Measurements from ENCODE around the gene SCFD2.

The SCFD2 gene

DNA sequence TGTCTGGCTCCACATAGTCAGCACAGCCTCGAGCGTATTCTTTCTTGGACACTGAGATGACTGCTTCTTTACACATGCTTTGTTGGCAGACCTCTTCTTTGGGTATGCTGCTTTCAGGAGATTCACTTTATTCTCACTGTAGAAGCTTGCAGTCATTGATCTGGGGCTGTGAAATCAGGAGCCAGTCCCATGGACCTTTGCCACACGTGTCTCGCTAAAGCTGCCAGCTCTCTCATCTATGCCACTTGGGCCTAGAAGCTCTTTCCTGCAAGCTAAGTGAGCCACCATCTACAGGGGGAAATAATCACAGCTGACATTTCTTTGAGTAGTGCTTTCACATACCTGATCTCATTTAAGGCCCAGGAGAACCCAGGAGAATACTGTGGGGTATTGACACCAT is 498.7 kb downstream of the SCFD2 start:
- no peak for DNase-seq

DNA sequence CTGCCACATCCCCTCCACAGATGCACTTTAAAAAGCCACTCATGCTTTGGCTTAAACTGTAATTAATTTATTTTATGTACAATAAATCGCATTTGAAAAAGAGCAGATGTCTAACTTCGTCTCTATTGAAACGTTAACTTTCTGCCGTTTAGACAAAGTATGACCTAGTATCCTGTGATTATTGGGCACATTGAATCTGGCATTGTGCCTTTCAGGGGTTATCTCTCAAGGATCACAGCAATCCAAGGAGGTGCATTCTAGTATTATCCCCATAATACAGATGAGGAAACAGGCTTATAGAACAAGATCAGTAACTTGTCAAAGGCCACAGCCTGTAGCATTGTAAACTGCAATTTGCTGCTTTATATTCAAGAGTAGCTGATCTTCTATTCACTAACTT is 499.1 kb downstream of the SCFD2 start:
- no peak for DNase-seq

DNA sequence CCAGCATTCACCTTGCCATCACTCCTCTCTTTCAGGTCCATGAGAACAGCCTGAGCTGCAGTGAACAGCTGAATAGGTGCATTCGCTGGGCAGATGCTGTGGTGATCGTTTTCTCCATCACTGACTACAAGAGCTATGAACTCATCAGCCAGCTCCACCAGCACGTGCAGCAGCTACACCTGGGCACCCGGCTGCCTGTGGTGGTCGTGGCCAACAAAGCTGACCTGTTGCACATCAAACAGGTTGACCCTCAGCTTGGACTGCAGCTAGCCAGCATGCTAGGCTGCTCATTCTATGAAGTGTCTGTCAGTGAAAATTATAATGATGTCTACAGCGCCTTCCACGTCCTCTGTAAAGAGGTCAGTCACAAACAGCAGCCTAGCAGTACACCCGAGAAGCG is 500.6 kb downstream of the SCFD2 start:
- DNase-seq = no peak

DNA sequence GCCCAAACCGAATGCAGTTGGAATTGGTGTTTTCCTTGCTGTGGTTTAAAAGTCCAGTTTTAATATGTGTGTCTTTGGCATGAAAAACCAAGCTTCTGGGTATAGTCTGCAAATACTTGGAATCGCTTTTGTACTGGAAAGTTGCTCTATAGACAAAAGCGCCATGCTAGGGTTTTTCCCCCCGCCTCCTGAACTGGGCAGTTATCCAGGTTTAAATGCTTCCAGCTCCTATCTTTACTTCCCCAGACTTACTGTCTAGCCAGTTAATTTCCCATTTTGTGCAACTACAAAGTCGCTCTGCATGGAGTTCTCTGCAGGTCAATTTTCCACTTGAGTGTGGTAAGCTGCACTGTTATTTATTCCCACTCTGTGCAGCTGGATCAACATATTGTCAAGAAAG is 501.1 kb downstream of the SCFD2 start:
- peak; percentile 75 for DNase-seq

DNA sequence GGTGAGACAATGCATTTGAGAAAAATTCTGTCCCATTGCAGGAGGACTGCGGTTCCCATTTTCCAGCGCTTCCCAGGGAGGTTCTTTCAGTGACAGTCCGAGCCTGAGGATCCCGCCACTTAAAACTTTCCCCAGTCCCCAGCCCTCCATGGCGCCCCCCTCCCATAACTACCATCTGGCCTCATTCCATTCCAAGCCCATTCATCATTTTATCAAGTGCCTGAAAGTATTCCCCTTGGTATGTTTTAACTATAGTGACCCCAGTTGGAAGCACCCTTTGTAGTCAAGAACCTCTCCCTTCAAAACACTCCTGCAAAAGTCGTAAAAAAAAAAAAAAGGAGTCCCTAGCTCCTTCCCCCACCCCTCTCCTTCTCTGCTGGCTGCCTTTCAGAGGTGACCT is 502.5 kb downstream of the SCFD2 start:
- DNase-seq = no peak

DNA sequence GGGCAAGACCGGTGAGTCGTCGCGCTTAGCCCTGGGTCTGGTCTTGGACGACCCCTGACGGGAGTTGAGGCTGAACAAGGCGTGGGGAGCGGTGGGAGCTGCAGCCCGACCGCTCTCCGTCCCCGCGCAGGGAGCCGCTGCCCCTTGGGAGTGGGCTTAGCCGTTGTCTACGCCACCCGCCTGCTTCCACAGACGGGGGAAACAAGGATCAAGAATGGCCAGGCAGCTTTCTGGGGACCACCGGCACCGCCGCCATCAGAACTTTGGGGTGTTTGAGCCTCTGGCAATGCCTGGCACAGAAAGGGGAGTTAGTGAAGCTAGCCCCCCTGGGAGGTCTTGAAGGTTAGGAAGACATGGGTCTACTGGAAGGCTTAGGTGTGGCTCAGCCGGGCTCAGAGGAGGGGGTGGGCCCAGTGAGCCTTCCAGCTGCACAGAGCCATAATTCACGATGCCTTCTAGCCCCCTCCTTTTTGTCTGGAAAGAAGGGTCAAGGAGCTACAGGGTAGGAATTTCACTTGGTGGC is 503.2 kb downstream of the SCFD2 start:
- DNase-seq = no peak

DNA sequence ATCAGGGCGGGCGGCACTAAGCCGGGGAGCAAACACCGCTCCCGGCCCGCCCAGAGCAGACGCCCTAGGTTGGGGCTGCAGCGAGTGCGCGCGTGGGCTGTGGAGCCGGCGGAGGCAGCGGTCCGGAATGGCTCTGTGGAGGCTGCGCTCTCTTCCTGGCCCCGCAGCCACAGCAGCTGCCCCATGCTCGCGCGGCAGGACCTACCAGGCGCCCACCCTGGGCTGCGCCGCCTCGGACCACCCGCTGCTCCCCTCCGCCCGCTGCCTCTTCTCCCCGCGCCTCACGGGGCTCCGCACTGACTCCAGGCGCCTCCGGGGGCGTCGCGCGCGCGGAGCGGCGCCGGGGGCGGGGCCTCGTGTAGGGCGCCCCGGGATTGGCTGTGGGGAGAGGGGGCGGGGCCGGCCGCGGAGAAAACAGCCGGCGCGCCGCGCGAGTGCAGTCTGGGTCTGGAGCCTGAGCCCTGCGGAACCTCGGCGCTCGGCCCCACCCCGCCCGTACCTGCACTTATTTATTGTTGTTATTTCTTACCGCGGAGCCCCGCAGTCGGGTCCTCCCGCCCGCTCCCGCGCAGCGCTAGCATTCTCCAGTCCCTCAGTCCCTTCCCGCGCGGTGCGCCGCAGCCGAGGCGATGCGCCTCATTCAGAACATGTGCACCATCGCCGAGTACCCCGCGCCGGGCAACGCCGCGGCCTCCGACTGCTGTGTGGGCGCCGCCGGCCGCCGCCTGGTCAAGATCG is 503.8 kb downstream of the SCFD2 start, which contains the start of gene RASL11B:
TSS of gene RASL11B (plus strand) at position 439 of the 738 bp plus-strand sequence. CDS start at position 630, 191 bp downstream.
- DNase-seq = peak; percentile 54

DNA sequence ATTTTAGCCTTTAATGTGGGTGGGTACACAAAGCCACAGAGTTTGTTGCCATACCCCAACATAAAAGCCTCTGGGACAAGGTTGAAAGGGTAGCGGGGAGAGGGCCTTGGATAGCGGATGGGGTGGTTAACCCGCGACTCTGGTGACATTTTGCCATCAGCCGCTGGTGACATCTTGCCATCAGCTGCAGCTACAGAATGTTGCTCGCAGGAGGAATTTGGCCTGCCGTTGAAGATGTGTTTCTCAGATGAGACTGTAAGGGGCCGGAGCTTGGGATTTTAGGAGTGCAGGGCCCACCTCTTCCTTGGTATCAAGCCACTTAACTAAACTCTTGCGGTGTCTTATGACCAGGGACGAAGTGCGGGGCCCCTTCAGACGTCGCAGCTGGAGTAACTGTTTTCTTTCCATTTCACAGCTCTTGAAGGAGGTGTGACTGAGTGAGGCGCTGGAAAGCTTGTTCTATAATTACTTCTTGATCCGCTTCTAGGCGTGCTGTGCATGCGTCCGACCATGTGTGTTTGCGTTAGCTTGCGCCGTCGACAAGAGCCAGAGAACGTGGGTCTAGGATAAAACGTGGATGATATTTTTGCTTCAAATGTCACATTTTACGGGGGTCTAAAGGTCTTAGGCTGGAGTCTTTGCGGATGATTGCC is 504.6 kb downstream of the SCFD2 start:
- no peak for DNase-seq

DNA sequence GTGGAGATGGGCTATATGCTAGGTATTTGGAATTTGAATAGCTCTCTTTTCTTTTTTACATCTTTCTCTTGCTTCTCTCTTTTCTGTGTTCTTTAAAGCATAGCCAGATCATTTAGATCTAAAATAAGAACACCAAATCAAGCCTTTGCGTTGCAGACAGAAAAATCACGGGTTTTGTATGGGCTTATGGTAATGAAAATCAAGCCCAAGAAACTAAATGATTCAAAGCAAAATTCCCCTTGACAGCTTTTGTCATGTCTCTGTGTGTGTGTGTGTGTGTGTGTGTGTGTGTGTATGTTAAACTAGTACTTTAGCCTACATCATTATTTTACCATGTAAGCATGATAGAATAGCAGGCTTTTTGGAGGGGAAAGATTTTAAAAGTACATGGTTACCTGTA is 505.5 kb downstream of the SCFD2 start:
- no peak for DNase-seq

DNA sequence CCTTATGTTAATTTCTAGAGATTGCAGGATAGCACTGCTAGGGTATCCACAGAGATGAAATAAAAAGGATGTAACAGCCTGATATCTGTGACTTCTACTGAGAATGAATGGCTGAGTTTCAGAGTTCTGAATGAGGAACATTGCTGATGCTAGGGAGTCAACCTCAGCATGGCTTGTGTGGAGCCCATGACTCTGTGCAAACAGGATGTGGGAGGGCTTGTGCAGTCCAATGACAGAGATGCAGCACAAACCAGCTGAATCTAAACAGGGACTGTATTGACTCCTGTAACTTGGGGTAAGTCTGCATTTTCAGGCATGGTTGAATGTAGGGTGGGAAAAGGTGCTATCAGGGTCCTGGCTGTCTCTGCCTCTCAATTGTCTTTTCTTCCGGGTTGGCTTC is 509.1 kb downstream of the SCFD2 start:
- DNase-seq = no peak

DNA sequence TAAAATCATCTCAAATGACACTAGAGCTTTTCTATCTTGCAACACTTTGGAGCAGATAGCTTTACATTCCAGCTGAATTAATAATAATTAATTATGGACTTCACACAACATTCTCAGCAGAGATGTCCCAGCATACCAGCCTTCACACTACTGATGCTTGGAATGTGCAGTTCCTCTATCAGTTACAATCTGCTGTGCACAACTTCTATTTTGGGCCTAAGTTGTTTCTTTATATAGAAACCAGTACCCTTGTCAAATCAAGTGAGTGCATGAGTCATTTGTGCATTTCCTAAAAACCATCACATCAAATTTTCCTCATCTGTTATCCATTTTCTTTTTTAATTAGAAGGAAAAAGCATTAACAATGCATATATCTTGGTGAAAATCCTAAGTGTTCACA is 512.5 kb downstream of the SCFD2 start:
- DNase-seq = no peak

DNA sequence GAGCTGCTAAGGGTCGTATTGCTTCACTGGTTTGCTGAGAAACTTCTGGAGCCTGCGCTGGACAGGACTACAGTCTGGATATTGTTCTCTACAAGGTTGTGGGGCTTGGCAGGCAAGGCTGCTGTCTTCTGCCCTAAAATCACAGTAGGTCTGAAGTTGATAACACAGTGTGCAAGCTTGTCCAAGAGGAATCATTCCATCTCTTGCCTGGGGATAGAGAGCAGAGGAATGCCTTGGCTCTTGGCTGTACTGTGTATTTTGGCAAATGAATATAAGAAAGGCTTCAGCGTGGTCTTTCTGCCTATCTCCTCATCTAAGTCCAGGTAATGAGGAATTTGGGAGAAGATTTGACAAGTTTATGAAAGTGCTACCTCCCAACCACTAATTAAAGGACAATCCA is 513.1 kb downstream of the SCFD2 start:
- no peak for DNase-seq

DNA sequence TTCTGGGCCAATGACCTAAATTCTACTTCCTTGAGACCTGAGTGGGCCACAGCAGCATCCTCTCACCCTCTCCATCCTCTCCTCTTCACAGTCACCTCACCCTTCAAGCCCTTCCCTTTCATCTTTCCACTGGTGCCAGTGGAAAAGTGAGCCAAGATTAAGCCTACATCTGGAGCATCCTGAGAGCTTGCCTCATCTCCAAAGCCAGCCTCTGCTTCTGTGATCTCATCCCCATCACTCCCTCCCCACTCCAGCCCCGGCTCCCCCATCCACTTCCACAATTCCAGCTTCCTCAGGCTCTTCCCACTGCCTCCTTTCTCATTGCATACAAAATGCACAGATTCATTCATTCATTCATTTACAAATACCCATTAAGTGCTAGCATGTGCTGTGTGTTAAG is 513.8 kb downstream of the SCFD2 start:
- no peak for DNase-seq

DNA sequence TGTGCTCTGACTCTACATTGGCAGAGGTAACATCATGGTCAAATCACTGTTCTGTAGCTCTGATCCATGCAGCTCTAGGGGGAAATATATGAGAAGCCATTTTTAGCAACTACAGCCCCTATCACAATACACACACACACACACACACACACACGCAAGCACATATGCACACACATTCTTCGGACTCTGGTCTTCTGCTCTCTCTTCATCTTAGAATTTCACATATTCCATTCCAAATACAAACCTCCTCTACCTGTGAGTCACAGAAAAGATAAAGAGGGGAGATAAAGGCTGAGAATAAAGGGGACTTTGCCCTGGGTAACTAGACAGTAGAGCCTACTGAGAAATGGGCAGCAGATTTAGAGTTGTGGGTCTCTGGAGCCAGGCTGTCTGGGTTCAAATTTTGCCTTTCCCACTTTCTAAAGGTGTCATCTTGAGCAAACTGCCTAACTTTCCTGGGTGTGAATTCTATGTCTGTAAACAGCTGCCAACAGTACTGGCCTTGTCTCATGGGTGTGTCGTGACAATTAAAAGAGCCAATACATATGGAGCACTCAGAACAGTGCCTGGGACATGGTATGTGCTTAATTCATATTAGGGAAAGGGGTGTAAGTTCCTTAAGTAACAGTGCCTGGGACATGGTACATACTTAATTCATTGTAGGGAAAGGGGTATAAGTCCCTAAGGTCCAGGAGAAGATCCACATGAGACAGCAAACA is 515.3 kb downstream of the SCFD2 start:
- DNase-seq = no peak

DNA sequence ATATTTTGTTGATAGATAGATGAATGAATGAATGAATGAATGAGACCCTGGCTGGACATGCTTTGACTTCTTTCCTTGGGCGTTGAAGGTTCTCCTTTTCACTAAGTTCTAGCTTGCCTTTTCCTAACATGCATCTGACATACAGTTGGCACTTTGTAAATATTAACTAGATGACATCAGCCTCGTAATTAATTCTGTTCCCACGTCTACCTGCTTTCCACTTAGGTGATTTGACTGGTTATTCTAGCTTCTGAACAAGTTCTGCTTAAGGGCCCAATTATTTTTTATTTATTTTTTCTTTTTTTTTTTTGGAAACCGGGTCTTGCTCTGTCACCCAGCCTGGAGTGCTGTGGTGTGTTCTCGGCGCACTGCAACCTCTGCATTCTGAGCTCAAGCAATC is 517.6 kb downstream of the SCFD2 start:
- no peak for DNase-seq

DNA sequence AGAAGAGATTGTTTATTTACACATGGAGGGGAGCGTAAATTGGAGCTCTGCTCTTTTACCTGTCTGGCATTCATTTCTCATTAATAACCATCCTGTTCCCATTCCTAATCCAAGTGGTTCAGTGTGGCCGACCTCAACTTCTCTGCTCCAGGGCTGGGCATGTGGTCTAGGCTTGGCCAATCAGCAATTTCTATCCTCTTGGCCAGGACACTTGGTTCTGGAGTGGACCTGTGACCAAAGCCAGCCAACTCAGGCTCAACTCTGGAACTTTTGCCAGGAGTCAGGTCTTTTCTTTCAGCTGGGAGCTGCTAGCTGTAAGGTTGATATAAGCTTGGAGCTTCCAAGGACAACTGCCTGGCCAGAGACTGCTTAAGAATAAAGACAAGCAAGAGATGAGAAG is 519.4 kb downstream of the SCFD2 start:
- DNase-seq = no peak

DNA sequence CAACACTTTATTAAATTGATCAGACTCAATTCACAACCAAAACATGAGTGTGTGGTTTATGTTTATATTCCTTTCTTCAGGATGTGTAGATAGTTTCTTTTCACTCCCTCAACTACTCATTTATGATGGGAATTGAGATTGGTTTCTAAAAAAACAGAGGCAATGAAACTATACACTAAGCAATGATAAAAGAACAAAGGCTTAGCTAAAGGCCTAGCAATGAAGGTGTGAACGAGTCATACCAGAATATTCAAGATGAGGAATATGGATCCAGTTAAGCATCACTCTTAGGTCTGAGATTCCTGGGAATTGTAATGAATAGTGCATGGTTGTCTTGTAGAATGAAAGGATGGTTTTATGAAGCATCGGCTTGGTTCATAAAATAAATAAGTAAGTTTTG is 521.3 kb downstream of the SCFD2 start:
- no peak for DNase-seq

DNA sequence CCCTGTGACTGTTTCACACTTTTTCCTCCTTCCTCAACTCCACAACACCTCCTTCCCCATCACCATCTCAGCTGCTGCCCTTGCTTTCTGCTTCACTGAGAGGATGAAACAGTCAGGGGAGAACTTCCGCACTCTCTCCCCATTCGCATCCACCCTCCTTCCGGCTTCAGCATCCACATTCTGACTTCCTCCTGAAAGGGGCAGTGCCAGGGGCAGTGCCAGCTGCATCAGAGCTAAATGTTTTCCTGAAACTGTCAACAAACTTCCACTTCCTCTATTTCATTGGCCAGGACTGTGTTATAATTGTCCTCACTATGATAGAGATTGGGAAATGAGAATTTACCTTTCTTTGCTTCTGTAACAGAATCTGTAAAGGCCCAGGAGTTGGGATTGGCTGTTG is 521.9 kb downstream of the SCFD2 start:
- no peak for DNase-seq

DNA sequence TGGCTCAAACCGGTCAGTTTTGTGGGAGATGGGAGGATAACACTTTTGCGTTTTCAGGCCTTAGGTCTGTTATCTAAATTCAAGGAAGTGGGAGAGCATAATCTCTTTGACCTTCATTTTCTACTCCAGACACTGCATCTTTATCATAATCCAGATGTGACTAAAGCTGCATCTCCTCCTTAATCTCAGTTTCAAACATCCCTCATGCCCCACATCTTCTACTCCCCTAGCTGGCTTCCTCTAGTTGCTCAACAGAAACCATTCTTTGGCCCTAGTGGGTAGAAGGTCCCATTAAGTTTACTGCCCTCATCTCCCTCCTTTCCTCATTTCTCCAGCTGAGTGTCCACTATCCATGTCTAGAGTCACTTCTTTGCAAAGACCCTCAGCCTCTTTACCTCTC is 522.5 kb downstream of the SCFD2 start:
- DNase-seq = no peak

DNA sequence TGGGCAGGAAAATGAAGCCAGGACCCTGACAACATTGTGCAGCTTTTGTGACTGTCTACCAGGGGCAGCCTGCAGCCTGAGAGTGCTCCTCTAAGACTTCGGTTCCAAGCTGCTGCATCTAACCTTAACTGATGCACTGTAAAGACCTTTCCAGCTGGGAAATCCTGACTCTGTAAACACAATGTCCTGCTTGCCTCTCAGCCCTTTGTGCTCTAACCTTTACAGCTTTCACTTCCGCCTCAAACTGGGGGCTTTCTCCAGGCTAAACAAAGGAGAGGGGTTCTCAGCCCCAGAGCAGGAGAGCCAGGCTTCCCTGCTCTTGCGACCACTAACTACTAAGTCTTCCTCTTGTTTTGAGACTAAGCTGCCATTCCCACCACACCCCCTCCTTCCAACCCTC is 523.1 kb downstream of the SCFD2 start:
- no peak for DNase-seq

DNA sequence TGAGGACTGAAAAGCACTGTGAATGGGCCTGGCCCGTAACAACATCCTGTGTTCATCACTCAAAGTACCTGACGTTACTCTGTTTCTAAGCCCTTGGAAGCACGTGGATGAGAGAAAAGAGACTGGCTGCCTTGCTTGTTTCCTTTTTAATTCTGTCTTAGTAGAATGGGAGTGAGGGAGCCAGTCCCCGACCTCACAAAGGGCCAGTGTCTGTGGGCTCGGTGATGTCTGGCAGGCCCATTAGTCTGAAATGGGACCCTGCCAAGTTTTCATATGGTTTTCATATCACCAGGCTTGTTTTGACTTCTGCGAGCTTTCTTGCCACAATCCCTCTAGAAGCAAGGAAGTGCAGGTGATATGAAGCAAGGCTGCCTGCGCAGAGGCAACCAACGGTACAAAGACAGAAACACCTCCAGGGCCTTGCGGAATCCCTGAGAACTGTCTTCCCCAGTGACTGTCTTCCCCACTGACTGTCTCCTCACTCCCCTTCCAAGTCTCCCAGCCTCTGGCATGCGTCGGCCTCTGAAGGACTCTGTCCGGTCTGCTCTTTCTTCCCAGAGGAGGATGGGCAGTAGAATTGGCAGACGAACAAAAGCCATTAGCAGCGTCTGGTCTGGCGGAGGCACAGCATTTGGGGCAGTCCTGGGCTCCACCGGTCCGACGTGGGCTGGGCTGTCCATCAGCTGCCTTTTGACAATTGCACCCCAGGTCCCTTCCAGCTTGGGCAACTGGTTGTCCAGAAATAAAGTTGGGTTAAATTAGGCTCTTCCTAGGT is 524.0 kb downstream of the SCFD2 start:
- DNase-seq = peak; percentile 38

DNA sequence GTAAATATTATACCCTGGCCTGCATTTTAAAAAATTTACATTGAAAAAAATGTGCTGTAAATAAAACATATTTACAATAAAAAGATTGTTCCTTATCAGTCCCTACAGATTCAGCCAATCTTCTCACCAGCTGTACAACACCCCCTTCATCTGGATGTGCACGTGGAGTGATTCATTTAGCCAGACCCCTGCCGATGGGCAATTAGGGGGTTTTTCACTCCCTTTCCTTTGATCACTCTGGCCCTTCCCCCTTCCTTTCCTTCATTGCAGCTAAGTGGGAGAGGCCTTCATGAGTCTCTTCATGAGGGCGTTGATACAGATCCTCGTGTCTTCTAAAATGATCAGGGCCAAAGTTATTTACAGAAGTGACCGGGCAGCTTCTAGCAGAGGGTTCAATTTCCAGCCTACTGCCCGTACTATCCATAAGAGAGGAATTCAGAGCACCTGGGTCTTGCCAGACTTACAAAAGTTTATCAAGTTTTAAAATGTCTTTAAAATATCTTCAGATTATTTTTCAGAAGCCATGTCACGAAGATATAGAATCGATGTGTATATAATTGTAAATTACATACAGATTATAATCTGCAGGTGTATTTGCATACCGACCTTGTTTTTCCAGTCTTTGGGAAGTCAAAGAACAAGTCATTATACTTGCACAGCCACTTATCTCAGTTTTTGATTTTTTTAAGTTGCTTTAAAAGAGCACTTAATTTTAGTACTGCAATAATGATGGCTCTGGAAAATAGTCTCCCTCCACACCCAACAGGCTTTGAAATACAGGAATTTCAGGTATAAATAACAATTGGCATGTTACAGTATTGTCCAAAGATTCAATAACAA is 525.1 kb downstream of the SCFD2 start:
- no peak for DNase-seq

Data from NCI-H446 treated with DMSO at 0.1 percent for 48 hours (cell line).